Activated CD8-positive, alpha-beta memory T cell treated with anti-CD3 and anti-CD28 coated beads for 1 hour (primary cell): Measurements from ENCODE around the gene CACNG4.

ENCODE experiments used
- DNase-seq, 2 donors: peaks; one replicate each; pipeline ENCODE4 v3.0.0-alpha.2; 2020; ENCODE audit warnings: low read depth in 1 of 2; ENCODE audit errors: extremely low read depth in 1 of 2

CACNG4 gene

GRCh38 chr17:67055811-67056745, 91.6 kb downstream of the CACNG4 start:
- no peak for DNase-seq

GRCh38 chr17:67056746-67057490, 92.4 kb downstream of the CACNG4 start:
- no peak for DNase-seq

- DNase-seq = no peak
Observed at GRCh38 chr17:67058036-67058435, 93.5 kb downstream of the CACNG4 start.

- DNase-seq = no peak
Observed at GRCh38 chr17:67059372-67059771, 94.9 kb downstream of the CACNG4 start.

- DNase-seq = no peak
Observed at GRCh38 chr17:67063141-67063540, 98.6 kb downstream of the CACNG4 start.

GRCh38 chr17:67066717-67067116, 102.2 kb downstream of the CACNG4 start:
- DNase-seq = no peak

- DNase-seq = no peak
Observed at GRCh38 chr17:67067571-67068482, 103.3 kb downstream of the CACNG4 start.

- DNase-seq = no peak
Observed at GRCh38 chr17:67068999-67069398, 104.5 kb downstream of the CACNG4 start.

GRCh38 chr17:67069603-67070136, 105.2 kb downstream of the CACNG4 start:
- no peak for DNase-seq

GRCh38 chr17:67071595-67071994, 107.1 kb downstream of the CACNG4 start:
- DNase-seq = no peak

GRCh38 chr17:67072885-67073284, 108.4 kb downstream of the CACNG4 start:
- DNase-seq = no peak

- DNase-seq = no peak
Observed at GRCh38 chr17:67074781-67075180, 110.3 kb downstream of the CACNG4 start.

- no peak for DNase-seq
Observed at GRCh38 chr17:67076290-67076689, 111.8 kb downstream of the CACNG4 start.

- no peak for DNase-seq
Observed at GRCh38 chr17:67078292-67078691, 113.8 kb downstream of the CACNG4 start.

GRCh38 chr17:67079491-67079890, 115.0 kb downstream of the CACNG4 start:
- DNase-seq = no peak

GRCh38 chr17:67080804-67081203, 116.3 kb downstream of the CACNG4 start:
- DNase-seq = no peak

GRCh38 chr17:67082107-67082506, 117.6 kb downstream of the CACNG4 start:
- DNase-seq = no peak
